ENCODE data around the gene SLC38A11.
"Not testable (repeated sequence)": the region's sequence is repeated elsewhere in the genome, so short reads cannot be mapped to it uniquely, and the experiment has no call there.

GRCh38 chr2:164980688-164981087 lies 25.4 kb upstream of the SLC38A11 start:
- TF ChIP-seq HDGF (IDR thresholded peaks at IDR 0.05; ENCODE audit: borderline replicate concordance); ZNF384 (IDR thresholded peaks at IDR 0.05); PKNOX1 (IDR thresholded peaks at IDR 0.05); FOXM1 (IDR thresholded peaks at IDR 0.05; ENCODE audit: borderline replicate concordance); ARNT (IDR thresholded peaks at IDR 0.05); SP1 (IDR thresholded peaks at IDR 0.05); FOXK2 (IDR thresholded peaks at IDR 0.05); TARDBP (IDR thresholded peaks at IDR 0.05); SUZ12 (IDR thresholded peaks at IDR 0.05); FOXA1 (IDR thresholded peaks at IDR 0.05): not testable (repeated sequence)
